Rectal smooth muscle tissue (tissue), 1 donor: Measurements from ENCODE around the gene SH3TC1.

Source experiments
- H3K27ac ChIP-seq: one replicate; pipeline ENCODE4 v1.7.0; 2013; ENCODE audit warnings: low read depth, low read length, inconsistent platforms
- H3K27me3 ChIP-seq: one replicate; pipeline ENCODE4 v1.7.0; 2013; ENCODE audit warnings: low read length; ENCODE audit not compliant: control insufficient read depth, insufficient read depth
- H3K36me3 ChIP-seq: one replicate; pipeline ENCODE4 v1.7.0; 2013; ENCODE audit warnings: low read length; ENCODE audit not compliant: control insufficient read depth, insufficient read depth
- H3K4me1 ChIP-seq: one replicate; pipeline ENCODE4 v1.7.0; 2013; ENCODE audit warnings: low read length; ENCODE audit not compliant: control insufficient read depth, insufficient read depth
- H3K4me3 ChIP-seq: one replicate; pipeline ENCODE4 v1.7.0; 2013; ENCODE audit warnings: low read length
- H3K9ac ChIP-seq: one replicate; pipeline ENCODE4 v1.7.0; 2013; ENCODE audit warnings: low read length

The SH3TC1 gene

GRCh38 chr4:8283631-8284121, 84.6 kb downstream of the SH3TC1 start:
- Histone ChIP-seq H3K9ac (no peak overlapping the region), H3K36me3 (no peaks in the 10 kb centered on the region), H3K27me3 (no peaks in the 10 kb centered on the region), H3K4me1 (peaks cover 13% of the 10 kb centered on the region), H3K27ac (no peak overlapping the region), H3K4me3 (no peak overlapping the region)

GRCh38 chr4:8284391-8284790, 85.3 kb downstream of the SH3TC1 start:
- H3K9ac ChIP-seq = no peak overlapping the region
- no peaks in the 10 kb centered on the region for H3K27me3 ChIP-seq
- H3K4me3 ChIP-seq = no peak overlapping the region
- no peak overlapping the region for H3K27ac ChIP-seq
- H3K36me3 ChIP-seq = no peaks in the 10 kb centered on the region
- peaks cover 12% of the 10 kb centered on the region for H3K4me1 ChIP-seq

- H3K9ac ChIP-seq = no peak overlapping the region
- H3K4me3 ChIP-seq = no peak overlapping the region
- no peaks in the 10 kb centered on the region for H3K36me3 ChIP-seq
- no peak overlapping the region for H3K27ac ChIP-seq
- H3K4me1 ChIP-seq = peaks cover 12% of the 10 kb centered on the region
- no peaks in the 10 kb centered on the region for H3K27me3 ChIP-seq
Observed at GRCh38 chr4:8285143-8285975, 86.3 kb downstream of the SH3TC1 start.

GRCh38 chr4:8285976-8286718, 87.1 kb downstream of the SH3TC1 start:
- no peaks in the 10 kb centered on the region for H3K27me3 ChIP-seq
- no peak overlapping the region for H3K4me3 ChIP-seq
- no peaks in the 10 kb centered on the region for H3K36me3 ChIP-seq
- peaks cover 12% of the 10 kb centered on the region for H3K4me1 ChIP-seq
- H3K27ac ChIP-seq = no peak overlapping the region
- no peak overlapping the region for H3K9ac ChIP-seq

GRCh38 chr4:8286719-8287342, 87.7 kb downstream of the SH3TC1 start:
- Histone ChIP-seq H3K9ac (no peak overlapping the region), H3K4me1 (peaks cover 12% of the 10 kb centered on the region), H3K27ac (no peak overlapping the region), H3K4me3 (no peak overlapping the region), H3K27me3 (no peaks in the 10 kb centered on the region), H3K36me3 (no peaks in the 10 kb centered on the region)

- no peaks in the 10 kb centered on the region for H3K36me3 ChIP-seq
- no peaks in the 10 kb centered on the region for H3K27me3 ChIP-seq
- no peak overlapping the region for H3K9ac ChIP-seq
- H3K4me1 ChIP-seq = peaks cover 10% of the 10 kb centered on the region
- no peak overlapping the region for H3K27ac ChIP-seq
- no peak overlapping the region for H3K4me3 ChIP-seq
Observed at GRCh38 chr4:8287343-8288280, 88.5 kb downstream of the SH3TC1 start.

- Histone ChIP-seq H3K9ac (no peak overlapping the region), H3K36me3 (no peaks in the 10 kb centered on the region)
Observed at GRCh38 chr4:8289151-8289750, 90.2 kb downstream of the SH3TC1 start.

GRCh38 chr4:8289956-8290700, 91.0 kb downstream of the SH3TC1 start:
- H3K4me3 ChIP-seq = no peak overlapping the region
- H3K4me1 ChIP-seq = peaks cover 10% of the 10 kb centered on the region
- no peaks in the 10 kb centered on the region for H3K36me3 ChIP-seq
- H3K27me3 ChIP-seq = no peaks in the 10 kb centered on the region
- no peak overlapping the region for H3K27ac ChIP-seq
- no peak overlapping the region for H3K9ac ChIP-seq

More at GRCh38 chr4:8289151-8289750, 90.2 kb downstream of the SH3TC1 start:
- Histone ChIP-seq H3K27me3 (no peaks in the 10 kb centered on the region), H3K4me3 (no peak overlapping the region), H3K4me1 (peaks cover 10% of the 10 kb centered on the region), H3K27ac (no peak overlapping the region)

- H3K9ac ChIP-seq = no peak overlapping the region
- no peaks in the 10 kb centered on the region for H3K27me3 ChIP-seq
- no peaks in the 10 kb centered on the region for H3K36me3 ChIP-seq
- H3K4me1 ChIP-seq = peaks cover 9% of the 10 kb centered on the region
- H3K4me3 ChIP-seq = no peak overlapping the region
- no peak overlapping the region for H3K27ac ChIP-seq
Observed at GRCh38 chr4:8290701-8290970, 91.5 kb downstream of the SH3TC1 start.
